ENCODE measurements around the gene TEX28.

The TEX28 gene

DNA sequence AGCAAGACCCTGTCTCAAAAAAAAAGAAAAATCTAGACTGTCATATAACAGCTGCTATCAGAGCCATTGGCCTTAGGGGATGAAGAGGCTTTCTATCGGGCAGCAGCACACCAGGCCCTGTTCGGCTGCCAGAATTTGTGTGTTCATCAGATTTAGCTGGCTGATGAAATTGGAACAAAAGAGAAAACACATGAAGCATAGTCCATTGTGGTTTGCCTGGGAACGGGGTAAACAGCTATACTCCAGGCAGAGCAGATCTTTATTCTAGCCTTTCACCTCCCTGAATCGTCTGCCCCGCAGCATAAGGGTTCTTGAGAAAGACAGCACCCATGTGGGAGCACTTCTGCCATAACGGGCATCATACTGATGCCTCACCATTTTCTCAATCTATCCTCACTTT is 12.3 kb upstream of the TEX28 start:
- no peak for TF ChIP-seq SIN3A (IDR thresholded peaks at IDR 0.05; ENCODE audit: borderline replicate concordance, insufficient read depth, low read length)
- TF ChIP-seq TAF1 (IDR thresholded peaks at IDR 0.05; ENCODE audit: borderline replicate concordance, insufficient read depth, low read length): no peak
- no peak for TF ChIP-seq FOXP2 (optimal IDR thresholded peaks at IDR 0.05; ENCODE audit: borderline replicate concordance, extremely low read depth, extremely low read length, insufficient read depth)
- no peak for TF ChIP-seq POLR2AphosphoS5 (IDR thresholded peaks at IDR 0.05; ENCODE audit: low read depth, low read length)
- TF ChIP-seq REST (IDR thresholded peaks at IDR 0.05; ENCODE audit: insufficient read depth in 1 of 2, low read depth in 2 of 2, low read length in 2 of 2): no peak

DNA sequence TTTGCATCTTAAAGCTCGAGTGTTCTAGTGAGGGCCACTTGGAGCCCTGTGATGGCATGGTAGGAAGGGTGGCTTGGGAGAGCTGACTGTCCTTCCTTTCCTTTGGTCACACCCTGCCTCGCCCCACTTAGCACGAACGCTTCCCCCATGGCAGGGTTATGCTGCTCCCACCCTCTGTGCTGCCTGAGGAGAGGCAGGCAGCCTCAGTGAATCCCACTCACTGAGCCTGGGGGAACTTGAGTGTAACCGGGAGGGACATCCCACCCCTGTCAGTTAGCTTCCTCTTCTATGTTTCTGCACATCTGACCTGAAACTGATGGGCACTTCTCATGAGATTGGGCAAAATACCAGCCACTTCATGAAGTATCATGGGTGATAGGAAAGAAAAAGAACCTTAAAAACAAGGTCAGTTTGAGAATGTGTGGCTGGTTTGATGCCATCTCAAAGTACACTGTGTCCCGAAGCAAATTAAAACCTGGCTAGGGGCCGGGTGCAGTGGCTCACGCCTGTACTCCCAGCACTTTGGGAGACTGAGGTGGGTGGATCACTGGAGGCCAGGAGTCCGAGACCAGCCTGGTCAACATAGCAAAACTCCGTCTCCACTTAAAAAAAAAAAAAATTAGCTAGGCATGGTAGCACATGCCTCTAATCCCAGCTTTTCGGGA is 10.7 kb upstream of the TEX28 start:
- TF ChIP-seq FOXP2 (optimal IDR thresholded peaks at IDR 0.05; ENCODE audit: borderline replicate concordance, extremely low read depth, extremely low read length, insufficient read depth): no peak
- no peak for TF ChIP-seq TAF1 (IDR thresholded peaks at IDR 0.05; ENCODE audit: borderline replicate concordance, insufficient read depth, low read length)
- no peak for TF ChIP-seq REST (IDR thresholded peaks at IDR 0.05; ENCODE audit: insufficient read depth in 1 of 2, low read depth in 2 of 2, low read length in 2 of 2)
- TF ChIP-seq POLR2AphosphoS5 (IDR thresholded peaks at IDR 0.05; ENCODE audit: low read depth, low read length): no peak
- TF ChIP-seq SIN3A (IDR thresholded peaks at IDR 0.05; ENCODE audit: borderline replicate concordance, insufficient read depth, low read length): no peak

DNA sequence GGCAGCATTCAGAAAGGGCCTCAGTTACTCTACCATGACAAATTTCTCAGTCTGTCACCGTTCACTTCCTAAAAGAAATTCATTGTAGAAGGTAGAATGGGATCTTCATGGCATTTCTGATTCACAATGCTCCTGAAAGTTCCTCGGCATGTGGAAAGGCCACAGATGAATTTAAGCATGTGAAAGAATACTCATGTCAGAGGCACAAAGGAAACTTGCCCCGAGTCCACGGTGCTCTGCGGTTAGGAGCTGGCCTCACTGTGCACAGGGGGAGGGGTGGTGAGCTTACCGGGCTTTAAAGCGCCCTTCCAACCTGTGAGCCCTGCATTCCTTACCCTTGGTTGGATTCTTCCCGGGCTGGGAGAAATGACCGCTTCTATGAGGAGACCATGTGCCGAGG is 9.9 kb upstream of the TEX28 start:
- TF ChIP-seq POLR2AphosphoS5 (IDR thresholded peaks at IDR 0.05; ENCODE audit: low read depth, low read length): no peak

- TF ChIP-seq POLR2AphosphoS5 (IDR thresholded peaks at IDR 0.05; ENCODE audit: low read depth, low read length) (no peak), FOXP2 (optimal IDR thresholded peaks at IDR 0.05; ENCODE audit: borderline replicate concordance, extremely low read depth, extremely low read length, insufficient read depth) (no peak)
Measured at GRCh38 chrX:154303476-154303875, 8.6 kb upstream of the TEX28 start.

- TF ChIP-seq SIN3A (IDR thresholded peaks at IDR 0.05; ENCODE audit: borderline replicate concordance, insufficient read depth, low read length) (no peak), FOXP2 (optimal IDR thresholded peaks at IDR 0.05; ENCODE audit: borderline replicate concordance, extremely low read depth, extremely low read length, insufficient read depth) (no peak), TAF1 (IDR thresholded peaks at IDR 0.05; ENCODE audit: borderline replicate concordance, insufficient read depth, low read length) (no peak), POLR2AphosphoS5 (IDR thresholded peaks at IDR 0.05; ENCODE audit: low read depth, low read length) (no peak), REST (IDR thresholded peaks at IDR 0.05; ENCODE audit: insufficient read depth in 1 of 2, low read depth in 2 of 2, low read length in 2 of 2) (no peak)
Measured at GRCh38 chrX:154300816-154301215, 5.9 kb upstream of the TEX28 start.

DNA sequence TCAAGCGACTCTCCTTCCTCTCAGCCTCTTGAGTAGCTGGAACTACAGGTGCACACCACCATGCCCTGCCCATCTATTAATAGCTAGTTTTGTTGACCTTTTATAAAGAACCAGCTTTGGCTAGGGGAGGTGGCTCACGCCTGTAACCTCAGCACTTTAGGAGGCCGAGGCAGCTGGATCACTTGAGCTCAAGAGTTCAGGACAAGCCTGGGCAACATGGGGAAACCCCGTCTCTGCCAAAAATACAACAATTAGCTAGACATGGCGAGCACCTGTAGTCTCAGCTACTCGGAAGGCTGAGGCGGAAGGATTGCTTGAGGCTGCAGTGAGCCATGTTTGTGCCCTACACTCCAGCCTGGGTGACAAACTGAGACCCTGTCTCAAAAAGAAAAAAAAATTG is 3.4 kb upstream of the TEX28 start:
- TF ChIP-seq FOXP2 (optimal IDR thresholded peaks at IDR 0.05; ENCODE audit: borderline replicate concordance, extremely low read depth, extremely low read length, insufficient read depth) (no peak), SIN3A (IDR thresholded peaks at IDR 0.05; ENCODE audit: borderline replicate concordance, insufficient read depth, low read length) (no peak), REST (IDR thresholded peaks at IDR 0.05; ENCODE audit: insufficient read depth in 1 of 2, low read depth in 2 of 2, low read length in 2 of 2) (no peak), POLR2AphosphoS5 (IDR thresholded peaks at IDR 0.05; ENCODE audit: low read depth, low read length) (no peak), TAF1 (IDR thresholded peaks at IDR 0.05; ENCODE audit: borderline replicate concordance, insufficient read depth, low read length) (no peak)
